NCI-H187 (cell line): Measurements from ENCODE around the gene HOOK2.
"Not testable (repeated sequence)": the region's sequence is repeated elsewhere in the genome, so short reads cannot be mapped to it uniquely, and the experiment has no call there.

Experiments used
- DNase-seq, 2 experiments: peaks; one replicate each; lab custom pipeline; 2025; lab: John Stamatoyannopoulos, UW

The HOOK2 gene

GRCh38 chr19:12754465-12755196 is 20.7 kb downstream of the HOOK2 start:
- no peak for DNase-seq

DNA sequence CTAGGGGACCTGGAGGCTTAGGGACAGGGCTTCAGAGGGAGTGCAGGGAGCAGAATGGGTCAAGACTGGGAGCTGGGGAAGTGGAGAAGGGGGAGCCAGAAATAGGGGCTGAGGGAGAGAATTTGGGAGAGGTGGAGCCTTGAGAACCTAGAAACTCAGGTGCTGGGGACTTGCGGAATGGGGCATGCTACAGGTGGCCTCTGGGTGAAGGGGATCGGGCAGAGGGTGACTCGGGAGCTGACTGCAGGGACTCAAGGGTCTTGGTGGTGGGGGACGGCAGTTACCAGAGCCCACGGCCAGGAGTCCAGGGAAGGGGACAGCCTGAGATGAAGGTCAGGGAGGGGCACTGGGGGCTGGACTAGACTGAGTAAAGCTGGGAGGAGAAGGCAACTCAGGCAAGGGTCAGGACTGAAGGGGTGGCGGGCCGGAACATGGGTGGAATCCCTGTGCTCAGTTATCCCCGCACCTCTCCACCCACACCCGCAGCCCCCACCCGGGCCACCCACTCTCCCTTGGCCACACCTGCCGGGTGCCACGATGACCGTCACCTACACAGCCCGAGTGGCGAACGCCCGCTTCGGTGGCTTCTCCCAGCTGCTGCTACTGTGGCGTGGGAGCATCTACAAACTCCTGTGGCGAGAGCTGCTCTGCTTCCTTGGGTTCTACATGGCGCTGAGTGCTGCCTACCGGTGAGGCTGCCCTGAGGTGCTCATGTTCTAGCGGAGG is 23.1 kb downstream of the HOOK2 start:
- no peak for DNase-seq

DNA sequence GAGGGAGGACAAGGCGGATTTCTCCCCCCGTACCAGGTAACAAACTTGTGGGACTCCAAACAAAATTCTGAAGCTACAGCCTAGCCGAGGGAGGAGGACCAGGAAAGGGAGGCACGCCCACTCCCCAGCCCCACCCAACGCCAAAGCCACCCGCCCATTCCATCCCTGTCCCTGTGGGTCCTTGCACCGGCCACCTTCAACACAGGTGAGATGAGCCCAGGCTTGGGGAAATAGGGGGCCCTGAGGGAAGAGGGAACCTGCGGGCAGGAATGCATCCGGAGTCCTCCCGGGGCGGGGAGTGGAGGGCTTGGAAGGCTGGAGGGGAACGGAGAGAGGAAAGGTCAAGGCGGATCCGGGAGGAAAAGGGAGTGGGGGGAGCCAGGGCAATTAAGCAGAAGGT is 23.7 kb downstream of the HOOK2 start, which contains the start of gene BEST2:
Gene BEST2 (plus strand): TSS at position 157 of the 400 bp plus-strand sequence. CDS start 802 bp downstream, outside the sequence.
- no peak for DNase-seq

DNA sequence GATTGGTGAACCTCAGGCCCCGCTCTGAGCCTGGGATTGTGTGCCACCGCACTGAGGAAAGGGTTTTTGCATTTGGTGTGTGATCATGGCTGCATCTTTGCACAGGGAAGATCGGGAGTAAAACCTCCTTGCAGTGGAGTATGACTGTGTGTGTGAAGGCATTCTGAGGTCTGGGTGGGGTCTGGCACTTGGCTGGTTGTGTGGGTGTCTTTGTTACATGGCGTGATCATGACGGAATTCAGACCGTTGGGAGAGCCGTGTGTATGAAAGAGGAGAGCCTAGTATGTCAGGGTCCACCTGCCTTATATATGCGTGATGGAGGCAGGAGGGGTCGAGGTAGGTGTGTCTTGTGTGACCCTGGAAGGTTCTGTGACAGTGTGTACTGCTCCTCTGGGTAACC is 24.5 kb downstream of the HOOK2 start:
- DNase-seq = no peak

DNA sequence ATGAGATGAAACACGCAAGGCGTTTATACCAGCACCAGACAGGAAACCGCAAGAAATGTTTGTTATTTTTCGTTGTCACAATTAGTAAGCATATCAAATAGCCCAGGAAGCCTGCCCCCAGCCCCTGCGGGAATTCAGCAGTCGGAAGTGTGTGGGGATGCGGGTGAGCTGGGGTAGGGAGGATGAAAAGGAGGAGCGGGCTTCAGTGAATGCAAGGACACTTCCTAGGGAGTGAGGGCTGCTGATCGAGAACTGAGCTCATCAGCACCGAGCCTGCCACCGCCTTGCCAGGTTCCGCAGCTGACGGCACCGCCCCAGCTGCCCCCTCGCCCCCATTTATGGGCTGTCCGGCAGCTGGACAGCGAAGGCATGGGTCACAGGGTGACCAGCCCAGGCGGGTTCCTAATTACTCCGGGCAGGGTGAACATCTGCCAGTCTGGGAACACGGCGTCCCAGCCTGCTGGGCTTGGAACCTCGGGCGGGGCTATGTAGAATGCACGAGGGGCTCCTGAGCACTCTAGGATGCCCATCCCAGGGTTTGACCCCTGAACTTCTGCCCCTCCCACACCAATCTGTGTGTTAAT is 25.3 kb downstream of the HOOK2 start:
- no peak for DNase-seq

DNA sequence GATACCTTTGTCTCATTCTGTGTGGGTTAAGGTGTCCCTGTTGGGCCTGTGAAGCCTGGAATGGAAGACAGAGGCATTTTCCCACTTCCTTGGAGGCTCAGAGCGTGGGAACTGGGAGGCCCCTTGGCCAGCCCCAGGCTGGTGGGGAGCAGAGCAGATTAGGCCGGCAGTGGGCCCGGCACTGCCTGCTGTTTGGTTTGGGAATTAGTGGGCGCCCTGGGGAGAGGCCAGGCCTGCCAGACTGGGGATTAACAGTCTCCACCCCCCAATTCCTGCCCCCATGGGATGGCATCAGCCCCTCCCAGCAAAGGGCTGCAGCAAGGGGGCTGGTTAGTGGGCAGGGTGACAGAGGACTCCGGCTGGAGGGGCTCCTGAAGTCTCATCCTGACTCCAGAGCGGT is 26.9 kb downstream of the HOOK2 start:
- no peak for DNase-seq

DNA sequence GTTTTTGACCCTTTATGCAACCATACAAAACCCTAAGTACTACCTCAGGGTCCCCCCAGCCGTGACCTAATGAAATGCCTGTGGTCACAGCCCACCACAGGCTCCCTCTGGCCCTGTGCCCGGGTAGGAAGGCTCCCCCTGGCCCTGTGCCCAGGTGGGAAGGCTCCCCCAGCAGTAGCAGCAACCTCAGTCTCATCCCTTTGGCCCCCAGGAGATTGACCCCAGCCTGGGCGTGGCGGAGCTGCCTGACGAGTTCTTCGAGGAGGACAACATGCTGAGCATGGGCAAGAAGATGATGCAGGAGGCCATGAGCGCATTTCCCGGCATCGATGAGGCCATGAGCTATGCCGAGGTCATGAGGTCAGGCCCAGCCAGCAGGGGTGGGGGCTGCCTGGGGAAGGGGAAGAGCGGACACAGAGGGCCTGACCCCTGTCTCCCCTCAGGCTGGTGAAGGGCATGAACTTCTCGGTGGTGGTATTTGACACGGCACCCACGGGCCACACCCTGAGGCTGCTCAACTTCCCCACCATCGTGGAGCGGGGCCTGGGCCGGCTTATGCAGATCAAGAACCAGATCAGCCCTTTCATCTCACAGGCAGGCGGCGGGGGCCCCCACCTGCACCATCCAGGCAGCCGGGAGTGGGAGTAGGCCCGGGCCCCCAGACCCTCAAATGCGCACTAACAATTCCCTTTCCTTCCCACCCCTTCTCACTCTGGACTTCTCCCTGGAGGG is 30.0 kb downstream of the HOOK2 start:
- no peak for DNase-seq

DNA sequence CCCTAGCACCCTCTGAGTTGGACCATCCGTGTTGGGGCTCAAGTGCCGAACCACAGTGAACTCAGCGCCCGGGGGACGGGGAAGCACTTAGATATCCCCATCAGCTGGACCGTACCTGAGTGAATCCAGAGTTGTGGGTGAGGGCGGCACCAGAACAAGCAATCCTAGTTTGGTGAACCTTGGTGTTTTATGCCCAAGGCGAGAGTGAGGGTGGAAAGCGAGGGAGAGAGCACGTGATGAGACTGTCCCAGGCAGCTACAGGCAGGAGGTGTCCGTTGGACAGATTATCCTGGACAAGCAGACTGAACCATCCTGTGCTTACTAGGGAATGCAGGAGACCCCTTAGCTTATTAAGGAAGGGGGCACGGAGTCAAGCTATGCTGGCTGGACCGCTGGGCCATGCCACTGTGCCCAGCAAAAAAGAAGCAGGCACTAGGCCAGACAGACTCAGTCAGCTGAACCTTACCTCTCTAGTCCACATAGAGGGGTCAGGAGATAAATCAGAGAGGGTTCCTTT is 37.5 kb downstream of the HOOK2 start:
- no peak for DNase-seq

GRCh38 chr19:12736995-12737834 is 38.1 kb downstream of the HOOK2 start, which contains the start of gene GET3:
Gene GET3, plus strand, starts transcription at chr19:12737497. Its CDS starts 9 bp downstream, at chr19:12737506.
- DNase-seq = peak; percentile 89 to 90

DNA sequence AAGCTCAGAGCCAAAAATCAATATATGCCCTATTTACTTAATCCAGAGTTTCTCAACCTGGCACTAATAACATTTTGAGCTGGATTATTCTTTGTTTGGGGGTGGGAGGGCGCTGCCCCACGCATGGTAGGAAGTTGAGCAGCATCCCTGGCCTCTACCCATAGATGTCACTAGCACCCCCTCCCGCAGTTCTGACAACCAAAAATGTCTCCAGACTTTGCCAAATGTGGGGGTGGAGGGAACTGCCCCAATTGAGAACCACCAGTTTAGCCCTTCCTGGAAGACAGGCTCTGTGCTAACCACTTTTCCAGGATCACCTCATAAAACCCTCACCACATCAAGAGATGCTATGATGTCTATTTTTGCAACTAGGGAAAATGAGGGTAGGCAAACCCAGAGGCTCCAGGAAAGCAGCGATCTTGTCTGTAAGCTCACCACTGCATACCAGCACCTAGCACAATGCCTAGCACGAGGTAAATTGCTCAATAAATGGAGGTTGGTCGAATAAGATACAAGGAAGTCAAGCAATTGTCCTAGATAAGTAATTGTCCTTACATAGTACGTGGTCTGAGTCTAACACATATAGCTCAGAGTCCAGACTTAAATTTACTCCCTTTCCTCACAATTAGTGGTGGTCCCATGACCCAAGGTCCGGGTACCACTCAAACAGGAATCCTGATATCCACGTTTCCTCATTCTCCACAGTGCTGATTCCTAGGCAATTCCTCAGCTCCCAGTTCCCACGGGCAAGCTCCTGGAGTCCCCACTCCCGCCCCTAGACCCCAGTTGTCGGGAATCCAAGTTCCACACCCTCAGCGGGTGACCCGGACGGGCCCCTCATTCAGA is 41.8 kb downstream of the HOOK2 start:
- no peak for DNase-seq

- no peak for DNase-seq
Observed at GRCh38 chr19:12731337-12731736, 44.0 kb downstream of the HOOK2 start.

GRCh38 chr19:12730064-12730463 is 45.3 kb downstream of the HOOK2 start:
- no peak for DNase-seq

DNA sequence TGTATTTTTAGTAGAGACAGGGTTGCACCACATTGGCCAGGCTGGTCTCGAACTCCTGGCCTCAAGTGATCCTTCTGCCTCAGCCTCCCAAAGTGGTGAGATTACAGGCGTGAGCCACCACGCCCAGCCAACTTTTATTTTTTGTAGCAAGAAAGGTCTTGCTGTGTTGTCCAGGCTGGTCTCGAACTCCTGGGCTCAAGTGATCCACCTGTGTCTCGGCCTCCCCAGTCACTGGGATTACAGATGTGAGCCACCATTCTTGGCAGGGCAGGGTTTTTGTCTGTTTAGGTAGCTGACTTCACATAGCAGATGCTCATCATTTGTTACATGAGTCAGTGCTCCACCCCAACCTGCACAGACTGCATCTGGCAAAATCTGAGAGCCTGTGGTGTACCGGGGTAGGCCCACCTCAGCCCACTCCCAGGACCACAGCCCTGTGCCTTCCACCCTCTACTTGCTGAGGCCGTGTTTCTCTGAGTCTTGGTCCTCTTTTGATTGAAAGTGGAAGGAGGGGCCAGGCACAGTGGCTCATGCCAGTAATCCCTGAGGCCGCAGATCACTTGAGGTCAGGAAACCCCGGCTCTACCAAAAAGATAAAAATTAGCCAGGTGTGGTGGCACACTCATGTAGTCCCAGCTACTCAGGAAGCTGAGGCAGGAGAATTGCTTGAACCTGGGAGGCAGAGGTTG is 47.5 kb downstream of the HOOK2 start:
- DNase-seq = no peak

DNA sequence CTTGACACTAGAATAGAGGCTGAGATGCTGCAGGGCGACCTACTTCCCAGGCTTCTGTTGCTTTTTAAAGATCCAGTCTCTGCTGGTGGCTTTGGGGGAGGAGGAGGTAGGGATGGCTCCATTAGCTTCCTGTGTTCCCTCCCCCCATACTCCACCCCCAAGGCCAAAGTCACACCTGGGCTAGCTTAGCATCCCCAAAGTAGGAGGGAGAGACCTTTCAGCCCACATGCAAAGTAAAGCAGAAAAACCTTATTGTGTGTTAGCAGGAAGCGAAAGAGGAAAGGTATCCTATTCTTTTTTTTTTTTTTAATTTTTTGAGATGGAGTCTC is 48.4 kb downstream of the HOOK2 start:
- DNase-seq = no peak

- DNase-seq = not testable (repeated sequence)
Observed at GRCh38 chr19:12725612-12726011, 49.7 kb downstream of the HOOK2 start.

DNA sequence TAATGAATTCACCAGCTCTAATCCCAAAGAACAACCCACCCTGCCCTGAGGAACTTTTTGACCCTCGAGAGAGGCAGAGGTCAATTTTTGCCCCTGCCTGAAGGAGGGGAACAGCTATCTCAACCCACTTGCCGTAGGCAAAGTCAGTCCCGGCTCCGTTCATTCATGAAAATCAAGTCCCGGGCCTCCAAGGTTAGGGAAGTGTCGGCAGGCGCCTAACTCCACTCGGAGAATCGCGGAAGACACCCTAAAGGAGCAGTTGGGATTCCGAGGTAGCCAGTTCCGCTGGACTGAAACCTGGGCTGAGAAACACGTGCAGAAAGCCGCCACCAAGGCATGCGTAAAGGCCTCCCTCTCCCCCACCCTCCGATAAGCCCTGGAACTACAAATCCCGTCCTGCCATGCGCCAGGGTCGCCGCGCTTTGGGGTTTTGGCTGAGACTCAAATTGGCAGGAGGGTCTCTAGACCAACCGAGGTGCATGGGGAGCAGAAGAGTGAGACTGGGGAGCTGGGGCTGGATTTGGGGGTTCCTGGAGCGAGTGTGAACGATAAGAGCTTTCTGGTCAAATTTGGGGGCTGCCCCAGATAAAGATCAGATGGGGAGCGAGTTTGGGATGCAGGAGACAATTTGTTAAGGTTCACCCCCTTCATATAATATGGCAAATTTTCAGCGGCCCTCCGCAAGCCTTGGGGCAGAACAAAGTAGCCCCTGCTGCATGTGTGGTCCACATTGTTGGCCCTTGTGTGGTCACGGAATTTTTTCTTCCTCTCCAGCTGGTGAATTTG is 51.5 kb downstream of the HOOK2 start, which contains the start of gene TNPO2:
Gene TNPO2 (minus strand): TSS at position 292 of the 786 bp plus-strand sequence. CDS start 2,955 bp downstream, outside the sequence.
- peak; percentile 3 to 15 for DNase-seq

DNA sequence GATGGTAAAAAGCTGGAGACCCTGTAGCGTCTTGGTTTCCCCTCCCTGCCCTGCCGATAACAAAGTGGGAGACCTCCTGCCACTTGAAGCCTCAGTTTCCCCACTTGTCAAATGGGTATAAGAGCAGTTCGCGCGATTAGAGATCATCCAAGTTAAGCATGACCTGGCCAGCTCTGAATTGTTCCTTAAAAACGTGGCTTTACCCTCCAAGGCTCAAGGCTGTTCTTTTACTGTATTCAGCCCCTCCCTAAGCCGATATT is 52.0 kb downstream of the HOOK2 start:
- DNase-seq = no peak

DNA sequence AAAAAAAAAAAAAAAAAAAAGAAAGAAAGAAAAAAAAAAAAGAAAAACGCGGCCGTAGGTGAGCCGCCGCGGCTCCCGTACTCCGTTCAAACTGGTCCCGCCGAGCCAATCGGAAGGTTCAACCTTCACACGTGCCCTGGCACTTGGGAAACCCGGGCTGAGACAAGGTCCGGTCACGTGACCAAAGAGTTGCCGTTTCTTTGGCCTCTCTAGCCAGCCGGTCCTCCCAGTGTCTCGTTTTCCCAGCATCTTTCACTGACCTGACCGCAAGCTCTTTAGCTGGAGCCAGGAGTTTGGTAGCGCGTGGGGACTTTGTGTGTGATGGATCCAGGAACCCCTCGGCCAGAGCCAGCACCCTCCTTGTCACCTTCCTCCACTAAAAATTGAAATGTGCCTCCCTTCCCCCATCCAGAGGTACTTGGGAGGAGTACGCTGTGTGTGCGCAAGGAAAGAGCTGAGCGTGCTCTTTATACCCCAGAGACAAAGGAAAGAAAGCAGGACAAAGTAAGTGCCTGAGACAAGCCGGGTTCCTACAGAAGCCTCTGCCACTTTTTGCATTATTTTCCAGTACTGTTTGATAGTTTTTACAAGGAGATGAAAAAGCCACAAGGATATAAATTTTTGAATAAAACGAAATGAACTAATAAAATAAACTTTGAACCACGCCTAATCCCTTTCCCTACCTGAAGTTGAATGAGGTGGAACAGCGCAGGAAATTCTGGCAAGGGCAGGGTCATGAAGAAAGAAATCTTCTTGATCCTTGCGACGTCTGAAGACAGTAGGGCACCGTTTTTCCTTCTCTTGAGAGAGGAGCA is 52.6 kb downstream of the HOOK2 start:
- peak; percentile 74 to 95 for DNase-seq
